Keratinocyte (primary cell): Measurements from ENCODE around the gene SDR39U1. TPM values are rescaled to one million over a fixed set of nuclear protein-coding genes. Genes with fewer than 3 reads are reported as not detected.

Source experiments
- DNase-seq: peaks from one replicate; pipeline ENCODE4 v3.0.0-alpha.2; 2011; ENCODE audit warnings: low read depth, missing footprints, low spot score
- FAIRE-seq: peaks from 2 replicates; lab custom pipeline; 2011; peaks lifted over from hg19 to GRCh38; lab: Jason Lieb, UNC
- H2AFZ ChIP-seq: 2 replicates; pipeline ENCODE4 v1.6.0; 2012; ENCODE audit warnings: low read length, control low read depth, inconsistent platforms; ENCODE audit not compliant: control insufficient read depth
- H3K27ac ChIP-seq: 2 replicates; pipeline ENCODE4 v1.5.1; 2011; ENCODE audit warnings: low read length; ENCODE audit not compliant: control insufficient read depth, insufficient read depth
- H3K27me3 ChIP-seq: 3 replicates; pipeline ENCODE4 v1.6.0; 2011; ENCODE audit warnings: low read length; ENCODE audit not compliant: control insufficient read depth, insufficient read depth; ENCODE audit errors: extremely low read depth
- H3K36me3 ChIP-seq, 2 experiments: 2 replicates in 1 of 2; 3 replicates in 1 of 2; pipeline ENCODE4 v1.5.1; 2011; ENCODE audit warnings: low read length in 2 of 2, mild to moderate bottlenecking in 1 of 2; ENCODE audit not compliant: control insufficient read depth in 2 of 2, insufficient read depth in 2 of 2; ENCODE audit errors: extremely low read depth in 1 of 2
- H3K4me1 ChIP-seq: 3 replicates; pipeline ENCODE4 v1.5.1; 2011; ENCODE audit warnings: low read length; ENCODE audit not compliant: control insufficient read depth, insufficient read depth; ENCODE audit errors: extremely low read depth
- H3K4me2 ChIP-seq: 3 replicates; pipeline ENCODE4 v1.6.0; 2011; ENCODE audit warnings: low read depth, low read length; ENCODE audit not compliant: control insufficient read depth, insufficient read depth; ENCODE audit errors: extremely low read depth
- H3K4me3 ChIP-seq, 3 experiments: fragments of 200-600 bp in 1 of 3; sonication (generic) in 1 of 3; 2 replicates in 2 of 3; 3 replicates in 1 of 3; pipeline ENCODE4 v1.5.1; 2011 to 2016; ENCODE audit warnings: low read length in 3 of 3, mild to moderate bottlenecking in 3 of 3, control low read depth in 2 of 3, inconsistent platforms in 1 of 3, low read depth in 1 of 3, mixed read lengths in 1 of 3, mixed run types in 1 of 3, moderate library complexity in 1 of 3; ENCODE audit not compliant: control insufficient read depth in 2 of 3, insufficient read depth in 2 of 3; ENCODE audit errors: extremely low read depth in 1 of 3
- H3K79me2 ChIP-seq: 2 replicates; pipeline ENCODE4 v1.6.0; 2012; ENCODE audit warnings: low read length; ENCODE audit not compliant: control insufficient read depth, insufficient read depth
- H3K9ac ChIP-seq: 3 replicates; pipeline ENCODE4 v1.6.0; 2011; ENCODE audit warnings: low read length; ENCODE audit not compliant: control insufficient read depth, insufficient read depth; ENCODE audit errors: extremely low read depth
- H3K9me1 ChIP-seq: 3 replicates; pipeline ENCODE4 v1.6.0; 2011; ENCODE audit warnings: low read length; ENCODE audit not compliant: control insufficient read depth, insufficient read depth; ENCODE audit errors: extremely low read depth
- H3K9me3 ChIP-seq: 2 replicates; pipeline ENCODE4 v1.5.1; 2012; ENCODE audit warnings: low read depth, low read length; ENCODE audit not compliant: control insufficient read depth
- H4K20me1 ChIP-seq: 3 replicates; pipeline ENCODE4 v1.6.0; 2011; ENCODE audit warnings: low read length; ENCODE audit not compliant: control insufficient read depth, insufficient read depth; ENCODE audit errors: extremely low read depth
- EZH2 ChIP-seq: IDR thresholded peaks from one replicate; pipeline ENCODE4 v1.6.1; 2012; ENCODE audit warnings: inconsistent platforms, mild to moderate bottlenecking, low read length, moderate library complexity
- dilution Hi-C: fragments of 300-500 bp; cut with MboI; formaldehyde crosslinking; loops from one replicate; pipeline ENCODE4 v1.7.0; 2020; ENCODE audit warnings: low sequenced_read_pairs; ENCODE audit not compliant: extremely low pct_ligation_motif_present
- polyA plus RNA-seq, 5 experiments: library from polyadenylated mRNA; depleted of rRNA in 3 of 5; stranded (reverse) in 3 of 5; stranded (forward) in 1 of 5; unstranded in 1 of 5; fragments of >200 nt; gene quantifications; 1 replicate in 1 of 5; 2 replicates in 3 of 5; 3 replicates in 1 of 5; pipeline versions ENCODE4 v1.2.1 to v1.2.3, GENCODE V29; 2011 to 2012; ENCODE audit warnings: missing spikeins in 2 of 5, low read depth in 1 of 5, low replicate concordance in 1 of 5
- TF ChIP-seq, protein P1 (sequence below), 3 experiments: IDR thresholded peaks in 1 of 3; conservative IDR thresholded peaks in 1 of 3; optimal IDR thresholded peaks in 1 of 3; 2 replicates in 2 of 3; 3 replicates in 1 of 3; pipeline versions ENCODE3 to v1.5.1; 2011; ENCODE audit warnings: low read length in 3 of 3, mild to moderate bottlenecking in 3 of 3, moderate library complexity in 2 of 3, control low read depth in 1 of 3, inconsistent platforms in 1 of 3; ENCODE audit not compliant: insufficient read depth in 2 of 3; ENCODE audit errors: extremely low read depth in 1 of 3

The SDR39U1 gene
- polyA plus RNA-seq, 1 donor (not counting 4 experiments of a cell fraction or from before 2014, with no cell fraction given): 27.4 TPM

DNA sequence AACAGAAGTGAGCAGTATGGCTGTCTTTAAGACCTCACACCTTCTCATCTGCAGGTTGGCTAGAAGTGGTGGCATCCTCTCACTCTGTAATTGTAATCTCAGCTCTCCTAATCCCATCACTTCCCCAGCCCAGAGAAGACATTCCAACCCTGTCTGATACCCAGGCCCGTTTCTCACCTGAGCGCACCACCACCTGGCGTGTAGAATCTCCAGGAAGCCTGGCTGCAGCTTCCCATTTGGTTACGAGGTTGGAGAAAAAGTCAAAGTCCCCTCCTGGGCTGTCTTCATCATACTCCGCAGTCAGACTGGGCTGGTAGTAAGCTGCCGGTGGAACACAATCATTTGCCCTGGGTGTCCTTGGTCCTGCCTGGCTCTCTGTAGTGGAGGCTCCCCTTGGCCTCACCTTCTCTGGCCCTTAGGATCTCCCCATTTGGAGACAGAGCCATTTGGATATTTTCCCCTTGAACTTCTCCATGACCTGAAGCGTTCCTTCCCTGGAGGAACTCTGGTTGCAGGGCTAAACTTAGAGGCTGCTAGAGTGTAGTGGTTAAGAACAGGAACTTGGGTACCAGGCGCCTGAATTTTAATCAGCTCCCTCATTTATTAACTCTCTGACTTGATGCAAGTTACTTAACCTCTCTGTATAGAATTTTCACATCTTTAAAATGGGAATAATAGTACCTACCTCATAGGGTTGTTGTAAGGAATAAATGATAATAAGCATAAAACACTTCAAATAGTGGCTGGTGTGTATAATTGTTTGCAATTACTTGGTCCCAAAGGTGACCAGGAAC is 1.8 kb downstream of the SDR39U1 start:
- Histone ChIP-seq H2AFZ (no peak overlapping the region), H3K36me3 (peaks cover 38 to 58% of the 10 kb centered on the region in 2 experiments), H3K9ac (peak overlapping the region; percentile 90), H3K27ac (no peak overlapping the region), H3K4me2 (peak overlapping the region; percentile 74), H3K9me1 (no peaks in the 10 kb centered on the region), H3K79me2 (peaks cover 21% of the 10 kb centered on the region), H3K4me1 (peaks cover 12% of the 10 kb centered on the region), H3K27me3 (no peaks in the 10 kb centered on the region), H3K9me3 (no peaks in the 10 kb centered on the region), H3K4me3 (no peak overlapping the region), H4K20me1 (no peaks in the 10 kb centered on the region)
- no peak for DNase-seq
- FAIRE-seq: no peak
- dilution Hi-C loops: no loop called here
- no peak for TF ChIP-seq EZH2
- TF ChIP-seq, protein P1, sequence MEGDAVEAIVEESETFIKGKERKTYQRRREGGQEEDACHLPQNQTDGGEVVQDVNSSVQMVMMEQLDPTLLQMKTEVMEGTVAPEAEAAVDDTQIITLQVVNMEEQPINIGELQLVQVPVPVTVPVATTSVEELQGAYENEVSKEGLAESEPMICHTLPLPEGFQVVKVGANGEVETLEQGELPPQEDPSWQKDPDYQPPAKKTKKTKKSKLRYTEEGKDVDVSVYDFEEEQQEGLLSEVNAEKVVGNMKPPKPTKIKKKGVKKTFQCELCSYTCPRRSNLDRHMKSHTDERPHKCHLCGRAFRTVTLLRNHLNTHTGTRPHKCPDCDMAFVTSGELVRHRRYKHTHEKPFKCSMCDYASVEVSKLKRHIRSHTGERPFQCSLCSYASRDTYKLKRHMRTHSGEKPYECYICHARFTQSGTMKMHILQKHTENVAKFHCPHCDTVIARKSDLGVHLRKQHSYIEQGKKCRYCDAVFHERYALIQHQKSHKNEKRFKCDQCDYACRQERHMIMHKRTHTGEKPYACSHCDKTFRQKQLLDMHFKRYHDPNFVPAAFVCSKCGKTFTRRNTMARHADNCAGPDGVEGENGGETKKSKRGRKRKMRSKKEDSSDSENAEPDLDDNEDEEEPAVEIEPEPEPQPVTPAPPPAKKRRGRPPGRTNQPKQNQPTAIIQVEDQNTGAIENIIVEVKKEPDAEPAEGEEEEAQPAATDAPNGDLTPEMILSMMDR (optimal IDR thresholded peaks at IDR 0.05 in 1 of 3, IDR thresholded peaks at IDR 0.05 in 1 of 3, conservative IDR thresholded peaks at IDR 0.05 in 1 of 3; ENCODE audit: extremely low read depth in 1 of 3, insufficient read depth in 2 of 3, low read length in 3 of 3): no peak

DNA sequence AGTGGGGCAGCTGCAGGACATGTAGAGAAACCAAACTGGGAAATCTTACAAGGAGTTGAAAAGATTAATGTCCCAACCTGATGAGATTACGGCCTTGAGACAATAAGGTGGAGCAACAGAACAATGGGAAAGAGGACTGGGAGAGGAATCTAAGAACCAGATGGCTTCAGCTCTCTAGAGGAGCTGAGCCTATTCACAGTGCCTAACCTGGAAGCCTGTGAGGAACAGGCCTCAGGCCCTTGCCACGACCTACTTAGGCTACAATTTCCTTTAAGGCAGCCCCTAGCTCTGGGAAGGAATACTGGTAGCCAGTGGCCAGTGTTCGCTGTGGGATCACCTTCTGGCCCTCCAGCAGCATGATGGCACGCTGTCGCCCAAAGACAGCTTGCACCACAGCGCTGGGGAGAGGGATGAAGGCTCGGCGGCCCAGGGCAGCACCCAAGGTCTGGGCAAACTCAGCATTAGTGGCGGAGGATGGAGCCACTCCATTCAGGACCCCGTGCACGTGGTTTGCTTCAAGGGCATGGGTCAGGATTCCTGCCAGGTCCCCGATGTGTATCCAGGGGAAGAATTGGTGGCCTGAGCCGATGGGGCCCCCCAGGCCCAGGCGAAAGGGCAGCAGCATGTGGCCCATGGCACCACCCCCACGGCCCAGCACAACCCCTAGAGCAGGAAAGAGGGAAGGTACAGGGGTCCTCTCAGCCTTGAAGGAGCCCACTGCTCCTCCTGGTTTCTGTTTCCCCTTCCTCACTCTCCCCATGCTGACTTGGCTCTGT is 2.6 kb downstream of the SDR39U1 start:
- Histone ChIP-seq H3K9me3 (no peaks in the 10 kb centered on the region), H3K79me2 (peaks cover 21% of the 10 kb centered on the region), H3K36me3 (peaks cover 38 to 59% of the 10 kb centered on the region in 2 experiments), H3K4me3 (no peak overlapping the region), H4K20me1 (no peaks in the 10 kb centered on the region), H3K9me1 (no peaks in the 10 kb centered on the region), H3K27ac (no peak overlapping the region), H3K9ac (no peak overlapping the region), H3K27me3 (no peaks in the 10 kb centered on the region), H3K4me2 (no peak overlapping the region), H2AFZ (no peak overlapping the region), H3K4me1 (peaks cover 12% of the 10 kb centered on the region)
- TF ChIP-seq, protein P1 (optimal IDR thresholded peaks at IDR 0.05 in 1 of 3, IDR thresholded peaks at IDR 0.05 in 1 of 3, conservative IDR thresholded peaks at IDR 0.05 in 1 of 3; ENCODE audit: extremely low read depth in 1 of 3, insufficient read depth in 2 of 3, low read length in 3 of 3): no peak
- TF ChIP-seq EZH2: no peak
- dilution Hi-C loops: no loop called here
- FAIRE-seq (no peak), DNase-seq (no peak)
